Pericardium fibroblast (primary cell): ENCODE measurements around the gene EIF4G1. TPM values are rescaled to one million over a fixed set of nuclear protein-coding genes. Genes with fewer than 3 reads are reported as not detected.

Experiments
- total RNA-seq: library from RNA; depleted of rRNA; stranded (reverse); fragments of >200 nt; gene quantifications from 2 replicates; pipeline ENCODE4 v1.2.3, GENCODE V29; 2015

EIF4G1 gene, protein sequence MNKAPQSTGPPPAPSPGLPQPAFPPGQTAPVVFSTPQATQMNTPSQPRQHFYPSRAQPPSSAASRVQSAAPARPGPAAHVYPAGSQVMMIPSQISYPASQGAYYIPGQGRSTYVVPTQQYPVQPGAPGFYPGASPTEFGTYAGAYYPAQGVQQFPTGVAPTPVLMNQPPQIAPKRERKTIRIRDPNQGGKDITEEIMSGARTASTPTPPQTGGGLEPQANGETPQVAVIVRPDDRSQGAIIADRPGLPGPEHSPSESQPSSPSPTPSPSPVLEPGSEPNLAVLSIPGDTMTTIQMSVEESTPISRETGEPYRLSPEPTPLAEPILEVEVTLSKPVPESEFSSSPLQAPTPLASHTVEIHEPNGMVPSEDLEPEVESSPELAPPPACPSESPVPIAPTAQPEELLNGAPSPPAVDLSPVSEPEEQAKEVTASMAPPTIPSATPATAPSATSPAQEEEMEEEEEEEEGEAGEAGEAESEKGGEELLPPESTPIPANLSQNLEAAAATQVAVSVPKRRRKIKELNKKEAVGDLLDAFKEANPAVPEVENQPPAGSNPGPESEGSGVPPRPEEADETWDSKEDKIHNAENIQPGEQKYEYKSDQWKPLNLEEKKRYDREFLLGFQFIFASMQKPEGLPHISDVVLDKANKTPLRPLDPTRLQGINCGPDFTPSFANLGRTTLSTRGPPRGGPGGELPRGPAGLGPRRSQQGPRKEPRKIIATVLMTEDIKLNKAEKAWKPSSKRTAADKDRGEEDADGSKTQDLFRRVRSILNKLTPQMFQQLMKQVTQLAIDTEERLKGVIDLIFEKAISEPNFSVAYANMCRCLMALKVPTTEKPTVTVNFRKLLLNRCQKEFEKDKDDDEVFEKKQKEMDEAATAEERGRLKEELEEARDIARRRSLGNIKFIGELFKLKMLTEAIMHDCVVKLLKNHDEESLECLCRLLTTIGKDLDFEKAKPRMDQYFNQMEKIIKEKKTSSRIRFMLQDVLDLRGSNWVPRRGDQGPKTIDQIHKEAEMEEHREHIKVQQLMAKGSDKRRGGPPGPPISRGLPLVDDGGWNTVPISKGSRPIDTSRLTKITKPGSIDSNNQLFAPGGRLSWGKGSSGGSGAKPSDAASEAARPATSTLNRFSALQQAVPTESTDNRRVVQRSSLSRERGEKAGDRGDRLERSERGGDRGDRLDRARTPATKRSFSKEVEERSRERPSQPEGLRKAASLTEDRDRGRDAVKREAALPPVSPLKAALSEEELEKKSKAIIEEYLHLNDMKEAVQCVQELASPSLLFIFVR (N-terminal part only)
- total RNA-seq: 231 and 272 TPM in 2 replicates

GRCh38 chr3:184314363-184314699 is at the start of gene EIF4G1:
Gene EIF4G1, plus strand, starts transcription at chr3:184314606. Its CDS starts 1,191 bp downstream, at chr3:184315797.

GRCh38 chr3:184275961-184276910 is 38.2 kb upstream of the EIF4G1 start, which contains the start of gene ECE2:
Gene ECE2, plus strand, starts transcription at chr3:184276022. Its CDS starts 132 bp downstream, at chr3:184276154.

DNA sequence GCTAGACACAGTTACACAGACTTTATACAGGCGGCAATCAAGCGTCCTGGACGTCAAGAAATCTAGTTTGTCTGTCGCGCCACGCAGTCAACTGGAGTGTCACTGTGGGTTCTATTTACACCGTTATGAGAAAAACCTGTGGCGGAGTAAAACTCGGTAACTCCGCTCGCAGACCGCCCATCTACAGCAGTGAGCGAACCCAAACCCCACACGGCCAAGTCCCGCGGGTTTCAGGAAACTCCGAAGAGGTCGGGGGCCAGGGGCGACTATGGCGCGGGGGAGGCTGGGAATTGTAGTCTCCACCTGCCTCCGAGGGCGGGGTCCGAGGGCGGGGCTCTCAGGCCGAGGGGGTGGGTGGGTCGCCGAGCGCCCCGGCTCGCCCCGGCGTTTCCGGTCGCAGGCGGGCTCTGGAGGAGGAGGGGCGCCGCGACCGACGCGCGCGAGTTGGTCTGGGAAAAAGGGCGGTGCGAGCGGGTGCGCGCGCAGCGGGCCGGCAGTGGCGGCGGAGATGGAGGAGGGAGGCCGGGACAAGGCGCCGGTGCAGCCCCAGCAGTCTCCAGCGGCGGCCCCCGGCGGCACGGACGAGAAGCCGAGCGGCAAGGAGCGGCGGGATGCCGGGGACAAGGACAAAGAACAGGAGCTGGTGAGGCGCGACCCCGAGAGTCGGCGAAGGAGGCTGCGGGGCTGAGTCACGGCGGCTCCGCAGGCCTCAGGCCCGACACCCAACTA is 15.5 kb upstream of the EIF4G1 start, which contains the start of gene PSMD2:
TSS of gene PSMD2 (plus strand) at position 483 of the 729 bp plus-strand sequence. CDS start at position 509, 26 bp downstream.

GRCh38 chr3:184337399-184337714 is 23.0 kb downstream of the EIF4G1 start, which contains the start of gene FAM131A:
Gene FAM131A, plus strand, starts transcription at chr3:184337600. Its CDS starts 31 bp downstream, at chr3:184337631.

GRCh38 chr3:184361532-184361931 is 47.1 kb downstream of the EIF4G1 start, which contains the start of the genes CLCN2 and POLR2H:
Gene CLCN2, minus strand, starts transcription at chr3:184361605. Its CDS starts 126 bp downstream, at chr3:184361479.
Gene POLR2H, plus strand, starts transcription at chr3:184361710. Its CDS starts 1,783 bp downstream, at chr3:184363493.

GRCh38 chr3:184377882-184378445 is 63.6 kb downstream of the EIF4G1 start, which contains the start of gene THPO:
Gene THPO, minus strand, starts transcription at chr3:184378207. Its CDS starts 1,948 bp downstream, at chr3:184376259.

DNA sequence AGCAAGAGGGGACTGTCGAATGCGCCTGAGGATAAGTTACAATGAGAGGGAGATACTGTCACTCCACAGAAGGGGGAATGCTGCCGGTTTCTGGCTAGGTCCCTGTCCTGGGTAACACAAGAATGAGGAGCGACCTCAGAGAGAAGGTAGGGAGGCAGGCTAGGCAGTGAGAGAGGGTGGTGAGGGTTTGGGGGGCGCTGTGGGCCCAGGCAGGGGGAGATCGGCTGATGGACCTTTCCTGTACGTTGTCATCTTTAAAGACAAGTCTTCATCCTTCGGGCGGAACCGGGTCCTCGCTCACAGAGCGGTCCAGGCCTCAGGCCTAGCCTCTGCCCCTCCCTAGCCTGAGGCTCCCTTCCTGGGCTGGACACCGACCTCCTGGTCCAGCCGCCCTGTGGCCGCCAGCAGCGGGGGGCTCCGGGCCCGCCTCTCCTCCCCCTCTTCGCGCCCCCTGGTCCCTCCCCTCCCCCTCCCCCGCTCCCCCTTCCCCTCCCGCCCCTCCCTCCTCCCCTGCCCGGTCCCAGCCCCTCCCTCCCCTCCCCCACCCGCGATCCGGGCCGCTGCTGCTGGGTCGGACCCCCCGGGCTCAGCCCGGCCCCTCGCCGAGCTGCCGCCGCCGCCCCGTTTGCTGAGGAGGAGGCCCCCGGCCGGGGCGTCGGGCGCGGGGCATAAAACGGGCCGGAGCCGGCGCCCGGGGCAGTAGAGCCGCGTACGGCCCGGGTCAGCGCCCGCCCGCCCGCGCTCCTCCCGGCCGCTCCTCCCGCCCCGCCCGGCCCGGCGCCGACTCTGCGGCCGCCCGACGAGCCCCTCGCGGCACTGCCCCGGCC is 65.2 kb downstream of the EIF4G1 start, which contains the start of gene CHRD:
TSS of gene CHRD (plus strand) at position 697 of the 827 bp plus-strand sequence. CDS start 265 bp downstream, outside the sequence.

Other genes with a start within 250 kb of the EIF4G1 start
- not detected in 2 replicates for gene HTR3E, start 217.5 kb upstream of the EIF4G1 start, total RNA-seq
- 9.3 and 27.5 TPM in 2 replicates for gene EIF2B5, start 179.2 kb upstream of the EIF4G1 start, total RNA-seq
- 51.8 and 57.9 TPM in 2 replicates for gene DVL3, start 159.2 kb upstream of the EIF4G1 start, total RNA-seq
- gene AP2M1, start 139.8 kb upstream of the EIF4G1 start, total RNA-seq: 319 and 405 TPM in 2 replicates
- gene ABCF3, start 128.4 kb upstream of the EIF4G1 start, total RNA-seq: 50.2 and 73.2 TPM in 2 replicates
- not detected in 2 replicates for gene VWA5B2, start 85.0 kb upstream of the EIF4G1 start, total RNA-seq
- gene ALG3, start 65.6 kb upstream of the EIF4G1 start, total RNA-seq: 65.1 and 65.7 TPM in 2 replicates
- 6.1 and 6.5 TPM in 2 replicates for gene EEF1AKMT4, start 64.9 kb upstream of the EIF4G1 start, total RNA-seq
- gene CAMK2N2, start 53.1 kb upstream of the EIF4G1 start, total RNA-seq: 0.12 TPM in 1 of 2 replicates, not detected in the other
- not detected in 2 replicates for gene ECE2, start 38.6 kb upstream of the EIF4G1 start, total RNA-seq
- gene PSMD2, start 15.4 kb upstream of the EIF4G1 start, total RNA-seq: 270 and 297 TPM in 2 replicates
- gene FAM131A, start 23.0 kb downstream of the EIF4G1 start, total RNA-seq: 21.1 and 28.6 TPM in 2 replicates
- 2.2 and 2.5 TPM in 2 replicates for gene CLCN2, start 47.0 kb downstream of the EIF4G1 start, total RNA-seq
- gene POLR2H, start 47.1 kb downstream of the EIF4G1 start, total RNA-seq: 53.4 and 88.9 TPM in 2 replicates
- gene THPO, start 63.6 kb downstream of the EIF4G1 start, total RNA-seq: not detected in 2 replicates
- gene CHRD, start 65.4 kb downstream of the EIF4G1 start, total RNA-seq: 1.5 and 5.1 TPM in 2 replicates
- 7.4 and 13.8 TPM in 2 replicates for gene EPHB3, start 247.2 kb downstream of the EIF4G1 start, total RNA-seq